GM12872 (cell line): Measurements from ENCODE around the gene THSD7A.

ENCODE experiments used
- TF ChIP-seq, protein P1 (sequence below): IDR thresholded peaks from 3 replicates; pipeline ENCODE4 v1.5.1; 2011; ENCODE audit warnings: low read depth, mild to moderate bottlenecking, low read length, moderate library complexity; ENCODE audit not compliant: insufficient read depth

The THSD7A gene

DNA sequence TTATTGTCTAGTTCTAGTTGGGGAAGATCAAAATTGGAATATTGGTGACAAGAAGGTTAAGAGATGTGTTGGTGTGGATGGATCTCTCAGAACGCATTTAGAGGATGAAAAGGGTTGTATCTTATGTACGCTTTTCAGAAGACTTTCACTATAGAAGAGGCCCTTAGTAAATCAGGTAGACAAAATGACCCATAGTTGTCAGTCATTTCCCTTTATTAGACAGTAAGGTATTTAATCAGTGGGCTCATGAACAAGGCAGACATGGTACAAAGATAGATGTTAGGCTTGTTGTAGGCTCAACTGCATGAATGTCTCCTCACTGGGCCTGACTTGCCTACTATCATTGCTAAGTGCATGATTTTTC, 499.2 kb downstream of the THSD7A start:
- TF ChIP-seq, protein P1, sequence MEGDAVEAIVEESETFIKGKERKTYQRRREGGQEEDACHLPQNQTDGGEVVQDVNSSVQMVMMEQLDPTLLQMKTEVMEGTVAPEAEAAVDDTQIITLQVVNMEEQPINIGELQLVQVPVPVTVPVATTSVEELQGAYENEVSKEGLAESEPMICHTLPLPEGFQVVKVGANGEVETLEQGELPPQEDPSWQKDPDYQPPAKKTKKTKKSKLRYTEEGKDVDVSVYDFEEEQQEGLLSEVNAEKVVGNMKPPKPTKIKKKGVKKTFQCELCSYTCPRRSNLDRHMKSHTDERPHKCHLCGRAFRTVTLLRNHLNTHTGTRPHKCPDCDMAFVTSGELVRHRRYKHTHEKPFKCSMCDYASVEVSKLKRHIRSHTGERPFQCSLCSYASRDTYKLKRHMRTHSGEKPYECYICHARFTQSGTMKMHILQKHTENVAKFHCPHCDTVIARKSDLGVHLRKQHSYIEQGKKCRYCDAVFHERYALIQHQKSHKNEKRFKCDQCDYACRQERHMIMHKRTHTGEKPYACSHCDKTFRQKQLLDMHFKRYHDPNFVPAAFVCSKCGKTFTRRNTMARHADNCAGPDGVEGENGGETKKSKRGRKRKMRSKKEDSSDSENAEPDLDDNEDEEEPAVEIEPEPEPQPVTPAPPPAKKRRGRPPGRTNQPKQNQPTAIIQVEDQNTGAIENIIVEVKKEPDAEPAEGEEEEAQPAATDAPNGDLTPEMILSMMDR, result no peak

DNA sequence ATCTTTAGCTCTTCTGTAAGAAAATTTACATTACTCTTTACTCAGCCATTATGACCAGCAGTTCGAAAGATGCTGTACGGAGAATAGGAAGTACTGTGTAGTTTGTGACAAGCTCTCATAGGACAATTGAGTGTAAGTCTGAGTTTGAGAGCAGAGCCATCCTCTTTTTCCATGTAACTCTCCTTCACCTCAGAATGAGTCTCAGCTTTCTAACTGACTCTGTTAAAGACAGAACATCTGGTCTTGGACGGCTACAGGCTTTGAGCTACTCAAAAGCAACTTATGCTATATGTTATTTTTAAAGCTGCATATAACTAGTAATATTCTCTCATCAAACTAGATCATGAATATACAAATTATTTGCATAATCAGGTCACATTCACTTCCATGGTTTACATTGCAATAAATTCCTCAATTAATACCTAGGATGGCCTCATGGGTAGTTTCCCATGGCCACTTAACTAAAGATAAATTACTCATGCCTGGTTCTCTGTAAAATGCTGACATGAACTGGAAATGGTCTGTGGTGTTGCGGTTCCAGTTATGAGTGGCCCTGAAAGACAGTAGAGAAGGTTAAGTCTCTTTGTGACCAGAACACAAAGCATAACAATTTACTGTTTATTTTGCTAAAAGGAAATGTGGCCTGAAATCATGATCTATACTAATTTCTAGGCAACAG, 499.7 kb downstream of the THSD7A start:
- TF ChIP-seq, protein P1, result no peak

DNA sequence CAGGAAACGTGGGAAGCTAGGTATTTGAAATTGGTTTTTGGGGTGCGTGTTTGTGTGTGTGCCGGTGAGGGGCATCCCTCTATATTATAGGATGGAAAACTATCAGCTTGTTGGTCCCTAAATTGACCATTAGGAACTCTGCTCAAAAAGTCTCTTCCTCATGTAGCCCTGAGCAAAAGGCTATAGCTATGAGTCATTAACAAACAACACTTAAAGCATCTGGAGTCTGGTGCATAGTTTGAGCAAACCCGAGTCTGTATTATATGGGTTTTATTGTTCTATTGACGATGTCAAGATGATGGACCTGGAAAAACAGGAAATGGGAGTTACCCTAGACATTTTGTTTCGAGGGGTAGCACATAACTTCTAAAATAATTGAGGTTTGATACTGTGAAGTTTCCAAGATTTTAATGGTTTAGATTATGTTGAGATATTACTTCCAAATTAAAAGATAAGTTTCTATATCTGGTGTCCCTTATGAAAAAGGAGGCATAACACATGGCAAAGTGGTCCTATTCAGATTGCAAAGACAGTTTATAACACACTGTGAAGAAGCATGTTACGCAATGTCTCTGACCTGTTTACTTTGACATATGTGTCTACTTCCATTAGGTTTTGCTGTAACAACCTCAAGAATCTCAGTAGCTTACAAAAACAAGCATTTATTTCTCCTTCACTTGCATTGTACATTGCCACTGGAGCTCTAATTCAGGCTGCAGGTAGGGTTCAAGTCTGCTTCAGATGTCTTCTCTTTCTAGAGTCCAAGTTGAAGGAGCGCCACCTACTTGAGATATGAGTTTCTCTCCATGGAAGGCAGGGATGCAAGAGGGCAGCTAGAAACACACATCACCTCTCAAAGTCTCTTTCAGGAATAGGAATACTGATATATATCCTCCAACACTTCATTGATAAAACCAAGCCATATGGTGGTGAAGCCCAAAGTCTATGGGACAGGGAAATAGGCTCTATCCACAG, 500.6 kb downstream of the THSD7A start:
- TF ChIP-seq, protein P1, result no peak

DNA sequence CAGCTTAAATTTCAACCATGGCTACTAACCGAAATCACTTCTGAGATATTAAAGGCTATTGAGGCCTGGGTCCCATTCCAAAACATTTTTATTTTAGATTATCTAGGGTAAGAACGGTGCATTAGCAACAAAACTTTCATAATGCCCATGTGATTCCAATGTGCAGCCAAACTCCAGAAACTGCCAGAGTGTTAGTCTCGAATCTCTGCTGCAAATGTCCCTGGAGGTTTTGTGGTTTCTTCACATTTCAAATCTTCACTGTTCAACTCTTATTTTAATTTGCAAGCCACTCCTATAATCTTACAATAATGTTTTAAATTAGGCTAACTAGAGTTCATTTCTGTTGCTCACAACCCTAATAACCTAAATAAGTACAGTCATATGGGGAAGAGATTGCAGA, 501.3 kb downstream of the THSD7A start:
- TF ChIP-seq, protein P1, result no peak

DNA sequence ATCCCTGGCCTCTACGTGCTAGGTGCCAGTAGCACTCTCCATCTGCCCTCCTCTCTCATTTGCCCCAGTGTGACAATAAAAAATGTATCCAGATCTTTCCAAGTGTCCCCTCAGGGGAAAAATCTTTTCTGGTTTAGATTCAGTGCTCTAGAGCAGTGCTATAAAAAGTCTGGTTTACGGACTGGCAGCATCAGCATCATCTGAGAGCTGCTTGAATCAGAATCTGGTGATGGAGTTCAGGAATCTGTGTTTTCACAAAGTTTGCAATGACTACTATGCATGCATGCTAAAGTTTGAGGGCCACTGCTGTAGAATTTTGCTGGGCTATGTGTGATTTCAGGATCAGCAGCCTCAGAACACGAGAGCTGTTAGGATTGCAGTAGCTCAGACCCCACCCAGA, 501.8 kb downstream of the THSD7A start:
- TF ChIP-seq, protein P1, result no peak

DNA sequence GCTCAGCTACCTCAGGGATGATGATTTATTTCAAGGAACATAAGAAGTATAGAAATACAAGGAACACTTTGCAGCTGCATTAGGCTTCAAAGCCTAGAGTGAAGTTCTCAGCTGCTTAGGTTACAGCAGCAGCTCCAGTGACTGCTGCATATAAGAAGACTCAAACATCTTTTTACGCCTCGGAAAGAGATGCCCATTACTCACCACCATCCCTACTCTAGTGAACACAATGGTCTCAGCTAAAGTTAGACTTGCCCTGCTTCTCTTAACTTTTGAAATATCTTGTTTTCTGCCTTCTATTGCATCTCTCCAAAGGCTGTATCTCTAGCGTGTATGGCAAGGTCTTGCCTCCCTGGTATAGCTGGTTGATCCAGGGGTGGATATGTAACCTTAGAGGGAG, 502.4 kb downstream of the THSD7A start:
- TF ChIP-seq, protein P1, result no peak

DNA sequence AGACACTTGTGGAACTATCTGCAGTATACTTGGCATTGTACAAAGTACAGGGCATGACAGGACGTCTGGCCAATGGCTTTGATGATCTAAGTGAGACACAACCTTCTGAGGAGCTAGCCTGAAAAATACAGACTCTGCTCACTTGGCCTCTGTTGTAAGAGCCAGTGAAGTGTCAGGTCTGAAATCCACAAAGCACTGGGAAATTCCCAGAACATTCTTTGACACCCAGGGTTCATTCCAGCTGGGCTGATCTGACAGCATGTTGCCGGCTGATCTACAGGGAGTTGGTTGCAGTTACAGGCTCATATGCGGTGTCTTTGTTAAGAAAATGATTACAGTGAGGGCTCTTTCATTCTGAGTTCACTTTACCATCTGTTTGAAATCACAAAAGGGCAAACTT, 503.7 kb downstream of the THSD7A start:
- TF ChIP-seq, protein P1, result no peak
